K562 (cell line): Measurements from ENCODE around the gene DDX23.

Experiments used
- ARID2 ChIP-seq: fragments of 450-650 bp; IDR thresholded peaks from 2 replicates; pipeline ENCODE4 v1.6.1; 2017; ENCODE audit warnings: antibody characterized with exemption, mild to moderate bottlenecking
- CTCF ChIP-seq, 3 experiments: IDR thresholded peaks in 2 of 3; conservative IDR thresholded peaks in 1 of 3; 2 replicates each; pipeline ENCODE4 v1.5.1; 2011 to 2012; ENCODE audit warnings: low read length in 3 of 3, mild to moderate bottlenecking in 3 of 3, control low read depth in 2 of 3, improper control_type of control experiment in 1 of 3, inconsistent platforms in 1 of 3, low read depth in 1 of 3, mixed read lengths in 1 of 3, moderate library complexity in 1 of 3; ENCODE audit not compliant: insufficient read depth in 2 of 3
- DPF2 ChIP-seq: fragments of 450-650 bp; IDR thresholded peaks from 2 replicates; pipeline ENCODE4 v1.6.1; 2016
- ERF ChIP-seq: fragments of 450-650 bp; formaldehyde crosslinking; IDR thresholded peaks from 2 replicates; pipeline ENCODE4 v1.4.0; 2020; ENCODE audit warnings: mild to moderate bottlenecking, mixed read lengths
- HMG20A ChIP-seq: fragments of 450-650 bp; formaldehyde crosslinking; conservative IDR thresholded peaks from 2 replicates; pipeline ENCODE4 v1.4.0; 2020; ENCODE audit warnings: mild to moderate bottlenecking, mixed read lengths
- NFE2L1 ChIP-seq: fragments of 450-650 bp; IDR thresholded peaks from 2 replicates; pipeline ENCODE4 v1.6.1; 2016; ENCODE audit warnings: missing genetic modification characterization, low read depth, mild to moderate bottlenecking, missing compliant biosample characterization, moderate library complexity, borderline replicate concordance
- NR2C2 ChIP-seq, 2 experiments: fragments of 200-800 bp in 1 of 2; sonication (Bioruptor generic) in 1 of 2; sonication (generic) in 1 of 2; formaldehyde crosslinking in 1 of 2; IDR thresholded peaks; 2 replicates each; pipeline versions ENCODE4 v1.6.1 to v1.8.0; 2016 to 2022; ENCODE audit warnings: mild to moderate bottlenecking in 1 of 2, missing compliant biosample characterization in 1 of 2, missing genetic modification characterization in 1 of 2, missing genetic modification reagents in 1 of 2
- SP1 ChIP-seq: sonication (generic); formaldehyde crosslinking; IDR thresholded peaks from 2 replicates; pipeline ENCODE4 v1.8.1; 2022; ENCODE audit warnings: mild to moderate bottlenecking, missing genetic modification reagents
- ZNF174 ChIP-seq: fragments of 250-450 bp; sonication (Bioruptor Pico); IDR thresholded peaks from 2 replicates; pipeline ENCODE4 v1.4.0; 2020; ENCODE audit warnings: mild to moderate bottlenecking
- ZNF274 ChIP-seq: IDR thresholded peaks from 2 replicates; pipeline ENCODE4 v1.6.1; 2011; ENCODE audit warnings: low read depth, mild to moderate bottlenecking, low read length, moderate library complexity, borderline replicate concordance
- ZNF512 ChIP-seq: IDR thresholded peaks from 2 replicates; pipeline ENCODE4 v1.6.1; 2016; ENCODE audit warnings: missing genetic modification characterization, missing compliant biosample characterization
- ZNF785 ChIP-seq: fragments of 250-450 bp; sonication (Bioruptor Pico); IDR thresholded peaks from 2 replicates; pipeline ENCODE4 v1.4.0; 2020; ENCODE audit warnings: mild to moderate bottlenecking

GRCh38 chr12:48789858-48790326 is 62.1 kb downstream of the DDX23 start:
- TF ChIP-seq SP1 (CRISPR knock-in tag) (no peak), ZNF785 (CRISPR knock-in tag) (no peak), HMG20A (CRISPR knock-in tag) (no peak), ARID2 (no peak), ERF (CRISPR knock-in tag) (no peak), ZNF174 (CRISPR knock-in tag) (no peak), ZNF512 (tag) (no peak), CTCF (IDR thresholded peaks at IDR 0.05 in 2 of 3, conservative IDR thresholded peaks at IDR 0.05 in 1 of 3; ENCODE audit: insufficient read depth in 2 of 3, low read depth in 1 of 3, low read length in 3 of 3) (no peak), DPF2 (no peak), ZNF274 (no peak), NFE2L1 (no peak), NR2C2 (CRISPR knock-in tag; IDR thresholded peaks at IDR 0.05) (no peak), NR2C2 (tag; IDR thresholded peaks at IDR 0.05) (no peak)
